Choroid plexus epithelial cell (primary cell): ENCODE data around the gene ZNF575.

Experiments used
- DNase-seq: peaks from one replicate; pipeline ENCODE4 v3.0.0-alpha.2; 2010; ENCODE audit warnings: low read depth
- H3K4me3 ChIP-seq: 2 replicates; pipeline ENCODE4 v1.5.1; 2011; ENCODE audit warnings: low read depth, mild to moderate bottlenecking, control low read depth, low read length, moderate library complexity
- TF ChIP-seq, protein P1 (sequence below): conservative IDR thresholded peaks from 2 replicates; pipeline ENCODE4 v1.5.1; 2011; ENCODE audit warnings: low read depth, mild to moderate bottlenecking, control low read depth, inconsistent platforms, low read length, moderate library complexity

ZNF575 gene

GRCh38 chr19:43490759-43491158, 42.2 kb upstream of the ZNF575 start:
- TF ChIP-seq, protein P1, sequence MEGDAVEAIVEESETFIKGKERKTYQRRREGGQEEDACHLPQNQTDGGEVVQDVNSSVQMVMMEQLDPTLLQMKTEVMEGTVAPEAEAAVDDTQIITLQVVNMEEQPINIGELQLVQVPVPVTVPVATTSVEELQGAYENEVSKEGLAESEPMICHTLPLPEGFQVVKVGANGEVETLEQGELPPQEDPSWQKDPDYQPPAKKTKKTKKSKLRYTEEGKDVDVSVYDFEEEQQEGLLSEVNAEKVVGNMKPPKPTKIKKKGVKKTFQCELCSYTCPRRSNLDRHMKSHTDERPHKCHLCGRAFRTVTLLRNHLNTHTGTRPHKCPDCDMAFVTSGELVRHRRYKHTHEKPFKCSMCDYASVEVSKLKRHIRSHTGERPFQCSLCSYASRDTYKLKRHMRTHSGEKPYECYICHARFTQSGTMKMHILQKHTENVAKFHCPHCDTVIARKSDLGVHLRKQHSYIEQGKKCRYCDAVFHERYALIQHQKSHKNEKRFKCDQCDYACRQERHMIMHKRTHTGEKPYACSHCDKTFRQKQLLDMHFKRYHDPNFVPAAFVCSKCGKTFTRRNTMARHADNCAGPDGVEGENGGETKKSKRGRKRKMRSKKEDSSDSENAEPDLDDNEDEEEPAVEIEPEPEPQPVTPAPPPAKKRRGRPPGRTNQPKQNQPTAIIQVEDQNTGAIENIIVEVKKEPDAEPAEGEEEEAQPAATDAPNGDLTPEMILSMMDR = no peak
- H3K4me3 ChIP-seq = no peak overlapping the region
- DNase-seq = no peak

- H3K4me3 ChIP-seq = no peak overlapping the region
- DNase-seq = no peak
- TF ChIP-seq, protein P1 = no peak
Observed at GRCh38 chr19:43495082-43495481, 37.9 kb upstream of the ZNF575 start.

GRCh38 chr19:43496960-43497359, 36.0 kb upstream of the ZNF575 start:
- H3K4me3 ChIP-seq = no peak overlapping the region
- DNase-seq = no peak
- TF ChIP-seq, protein P1 = no peak

DNA sequence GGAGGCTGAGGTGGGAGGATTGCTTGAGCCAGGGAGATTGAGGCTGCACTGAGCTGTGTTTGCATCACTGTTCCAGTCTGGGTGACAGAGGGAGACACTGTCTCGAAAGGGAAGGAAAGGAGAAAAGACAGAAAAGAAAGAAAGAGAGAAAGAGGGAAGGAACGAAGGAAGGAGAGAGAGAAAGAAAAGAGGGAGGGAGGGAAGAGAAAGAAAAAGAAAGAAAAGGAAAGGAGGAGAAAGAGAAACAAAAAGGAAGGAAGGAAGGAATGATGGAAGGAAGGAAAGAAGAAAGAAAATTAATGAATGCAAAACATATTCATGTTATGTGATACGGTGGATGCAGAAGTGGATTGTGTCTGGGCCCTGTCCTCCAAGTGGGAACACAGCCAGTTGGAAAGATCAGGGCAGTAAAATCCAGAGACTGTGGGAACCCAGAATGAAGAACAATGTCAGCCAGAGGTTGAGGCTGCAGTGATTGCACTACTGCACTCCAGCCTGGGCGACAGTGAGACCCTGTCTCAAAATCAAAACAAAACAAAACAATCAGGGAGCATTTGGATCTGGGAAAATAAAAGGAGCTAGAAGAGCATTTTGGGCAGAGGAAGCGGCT, 34.6 kb upstream of the ZNF575 start:
- TF ChIP-seq, protein P1 = no peak
- no peak for DNase-seq
- H3K4me3 ChIP-seq = no peak overlapping the region

- DNase-seq = no peak
- TF ChIP-seq, protein P1 = no peak
- no peak overlapping the region for H3K4me3 ChIP-seq
Observed at GRCh38 chr19:43499042-43499441, 33.9 kb upstream of the ZNF575 start.

- TF ChIP-seq, protein P1 = no peak
- peak overlapping the region; percentile 44 for H3K4me3 ChIP-seq
- DNase-seq = no peak
Observed at GRCh38 chr19:43501661-43502418, 31.1 kb upstream of the ZNF575 start.

DNA sequence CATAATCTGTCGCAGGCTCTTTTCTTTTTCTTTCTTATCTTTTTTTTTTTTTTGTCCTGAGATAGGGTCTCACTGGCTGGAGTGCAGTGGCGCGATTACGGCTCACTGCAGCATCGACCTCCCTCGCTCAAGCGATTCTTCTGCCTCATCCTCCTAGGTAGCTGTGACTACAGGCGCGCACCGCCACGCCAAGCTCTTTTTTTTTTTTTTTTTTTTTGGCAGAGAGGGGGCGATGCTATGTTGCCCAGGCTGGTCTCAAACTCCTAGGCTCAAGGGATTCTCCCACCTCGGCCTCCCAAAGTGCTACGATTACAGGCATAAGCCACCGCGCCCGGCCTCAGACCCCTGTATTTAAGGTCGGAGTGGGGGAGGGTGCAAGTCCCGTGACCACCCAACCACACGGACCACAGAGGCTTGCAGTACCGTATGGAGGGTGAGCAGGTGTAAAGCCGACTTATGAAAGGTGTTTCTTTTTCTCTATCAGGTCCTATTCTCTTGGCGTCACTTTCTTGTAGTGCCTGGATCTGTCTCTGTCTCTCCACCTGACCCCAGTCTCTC, 30.5 kb upstream of the ZNF575 start:
- TF ChIP-seq, protein P1 = no peak
- DNase-seq = no peak
- H3K4me3 ChIP-seq = no peak overlapping the region
